VCaP (cell line): ENCODE measurements around the gene MOGAT3.
"Not testable (repeated sequence)": the region's sequence is repeated elsewhere in the genome, so short reads cannot be mapped to it uniquely, and the experiment has no call there.

ENCODE experiments used
- H3K27ac ChIP-seq: fragments of 450-650 bp; 2 replicates; pipeline ENCODE4 v1.5.1; 2017
- TF ChIP-seq, protein P1 (sequence below): fragments of 450-650 bp; conservative IDR thresholded peaks from 2 replicates; pipeline ENCODE4 v1.5.1; 2017; ENCODE audit warnings: mild to moderate bottlenecking, moderate library complexity

Gene MOGAT3

DNA sequence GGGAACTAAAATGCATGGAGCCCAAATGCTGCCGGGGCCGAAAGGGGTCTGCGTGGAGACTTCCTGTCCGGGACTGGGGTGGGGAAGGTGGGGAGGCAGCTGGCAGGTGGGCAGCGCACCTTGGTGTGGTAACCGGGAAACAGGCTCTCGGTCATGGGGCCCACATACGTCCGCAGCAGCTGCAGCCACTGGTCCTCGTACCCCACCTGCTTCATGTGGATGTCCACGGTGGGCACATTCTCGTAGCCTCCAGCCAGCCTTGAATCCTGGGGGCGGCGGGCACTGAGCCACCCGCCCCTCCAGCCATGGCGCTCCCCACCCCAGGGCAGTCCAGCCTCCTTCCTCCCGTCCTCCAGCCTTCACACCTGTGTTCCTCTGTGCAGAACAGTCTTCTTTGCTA lies 6.6 kb upstream of the MOGAT3 start:
- TF ChIP-seq, protein P1, sequence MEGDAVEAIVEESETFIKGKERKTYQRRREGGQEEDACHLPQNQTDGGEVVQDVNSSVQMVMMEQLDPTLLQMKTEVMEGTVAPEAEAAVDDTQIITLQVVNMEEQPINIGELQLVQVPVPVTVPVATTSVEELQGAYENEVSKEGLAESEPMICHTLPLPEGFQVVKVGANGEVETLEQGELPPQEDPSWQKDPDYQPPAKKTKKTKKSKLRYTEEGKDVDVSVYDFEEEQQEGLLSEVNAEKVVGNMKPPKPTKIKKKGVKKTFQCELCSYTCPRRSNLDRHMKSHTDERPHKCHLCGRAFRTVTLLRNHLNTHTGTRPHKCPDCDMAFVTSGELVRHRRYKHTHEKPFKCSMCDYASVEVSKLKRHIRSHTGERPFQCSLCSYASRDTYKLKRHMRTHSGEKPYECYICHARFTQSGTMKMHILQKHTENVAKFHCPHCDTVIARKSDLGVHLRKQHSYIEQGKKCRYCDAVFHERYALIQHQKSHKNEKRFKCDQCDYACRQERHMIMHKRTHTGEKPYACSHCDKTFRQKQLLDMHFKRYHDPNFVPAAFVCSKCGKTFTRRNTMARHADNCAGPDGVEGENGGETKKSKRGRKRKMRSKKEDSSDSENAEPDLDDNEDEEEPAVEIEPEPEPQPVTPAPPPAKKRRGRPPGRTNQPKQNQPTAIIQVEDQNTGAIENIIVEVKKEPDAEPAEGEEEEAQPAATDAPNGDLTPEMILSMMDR = no peak
- H3K27ac ChIP-seq = no peak overlapping the region

DNA sequence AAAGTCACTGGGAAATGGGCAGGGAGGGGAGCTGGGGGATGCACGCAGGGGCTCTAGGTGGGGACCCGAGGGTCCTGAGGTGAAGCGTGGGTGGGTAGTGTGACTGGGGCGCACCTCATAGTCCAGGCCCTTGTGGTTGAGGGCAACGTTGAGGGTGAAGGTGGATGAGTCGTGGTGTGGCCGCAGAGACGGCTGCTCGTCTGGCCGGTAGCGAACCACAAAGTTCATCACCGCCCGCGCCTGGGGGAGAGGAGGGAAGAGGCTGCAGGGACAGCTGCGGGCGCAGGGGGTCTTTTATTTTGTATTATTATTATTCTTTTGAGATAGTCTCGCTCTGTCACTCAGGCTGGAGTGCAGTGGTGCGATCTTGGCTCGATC lies 5.8 kb upstream of the MOGAT3 start:
- TF ChIP-seq, protein P1 = no peak

DNA sequence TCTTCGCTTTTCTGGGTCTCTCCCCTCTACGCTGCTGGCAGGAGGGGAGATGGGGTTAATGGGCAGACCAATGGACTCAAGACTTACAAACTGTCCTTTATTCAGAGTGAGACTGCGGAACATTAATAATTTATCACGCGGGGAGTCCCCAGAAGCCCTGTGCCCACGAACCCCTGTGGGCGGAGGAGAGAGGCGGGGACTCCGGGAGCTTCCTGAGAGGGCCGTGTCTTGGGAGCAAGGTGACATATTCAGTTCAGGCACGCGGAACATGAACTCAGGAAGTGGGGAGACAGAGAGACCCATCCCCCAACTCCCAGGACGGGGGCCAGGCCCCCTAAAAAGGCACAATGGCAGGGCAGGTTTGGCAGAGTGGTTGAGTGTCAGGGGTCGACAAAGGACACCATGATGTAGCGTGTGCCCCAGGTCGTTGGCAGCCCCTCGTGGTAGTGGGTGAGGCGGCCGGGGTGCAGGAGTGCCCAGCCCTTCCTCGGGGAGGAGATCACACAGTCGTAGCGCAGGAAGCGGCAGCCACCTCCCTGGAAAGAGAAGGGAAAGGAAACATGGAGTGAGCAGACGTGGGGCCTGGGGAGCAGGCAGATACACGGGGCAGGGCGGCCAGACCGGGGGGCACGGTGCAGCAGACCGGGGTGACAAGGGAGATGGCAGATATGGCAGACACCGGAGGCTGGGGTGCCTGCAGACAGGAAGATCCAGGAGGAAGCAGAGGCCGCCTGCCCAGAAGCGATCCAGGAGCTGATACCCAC lies 5.2 kb upstream of the MOGAT3 start:
- TF ChIP-seq, protein P1 = no peak
- no peak overlapping the region for H3K27ac ChIP-seq

More for the DNA sequence above, 5.8 kb upstream of the MOGAT3 start:
- H3K27ac ChIP-seq = no peak overlapping the region

DNA sequence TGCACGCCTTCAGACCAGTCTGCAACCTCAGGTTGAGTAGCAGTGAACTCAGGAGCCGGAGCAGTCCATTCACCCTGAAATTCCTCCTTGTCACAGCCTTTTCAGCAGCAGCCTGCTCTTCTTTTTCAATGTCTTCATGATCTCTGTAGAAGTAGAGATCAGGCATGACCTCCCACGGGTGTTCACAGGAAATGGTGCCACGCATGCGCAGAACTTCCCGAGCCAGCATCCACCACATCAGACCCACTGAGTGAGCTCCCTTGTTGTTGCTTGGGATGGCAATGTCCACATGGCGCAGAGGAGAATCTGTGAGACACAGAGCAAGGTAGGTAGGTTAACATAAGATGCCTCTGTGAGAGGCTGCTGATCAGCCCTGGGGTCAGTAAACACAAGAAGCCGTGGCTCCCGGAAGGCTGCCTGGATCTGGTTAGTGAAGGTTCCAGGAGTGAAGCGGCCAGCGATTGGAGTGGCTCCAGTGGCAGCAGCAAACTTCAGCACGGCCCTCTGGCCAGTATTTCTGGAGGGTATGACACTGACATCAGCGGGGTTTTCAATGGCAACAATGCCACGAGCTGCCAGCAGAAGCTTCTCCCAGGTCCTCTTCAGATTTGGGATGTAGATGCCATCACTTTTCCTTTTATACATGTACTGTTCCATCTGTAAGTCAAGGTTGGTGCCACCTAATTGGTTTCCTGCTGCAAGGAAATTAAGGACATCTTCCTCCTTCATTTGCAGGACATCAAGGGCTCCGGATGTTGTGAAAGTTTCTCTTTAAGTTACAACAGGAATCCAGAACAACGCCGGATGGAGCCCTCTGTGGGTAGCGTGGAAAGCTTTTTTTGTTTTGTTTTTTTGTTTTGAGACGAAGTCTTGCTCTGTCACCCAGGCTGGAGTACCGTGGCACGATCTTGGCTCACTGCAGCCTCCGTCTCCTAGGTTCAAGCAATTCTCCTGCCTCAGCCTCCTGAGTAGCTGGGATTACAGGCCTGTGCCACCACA lies 3.2 kb upstream of the MOGAT3 start:
- not testable (repeated sequence) for H3K27ac ChIP-seq

DNA sequence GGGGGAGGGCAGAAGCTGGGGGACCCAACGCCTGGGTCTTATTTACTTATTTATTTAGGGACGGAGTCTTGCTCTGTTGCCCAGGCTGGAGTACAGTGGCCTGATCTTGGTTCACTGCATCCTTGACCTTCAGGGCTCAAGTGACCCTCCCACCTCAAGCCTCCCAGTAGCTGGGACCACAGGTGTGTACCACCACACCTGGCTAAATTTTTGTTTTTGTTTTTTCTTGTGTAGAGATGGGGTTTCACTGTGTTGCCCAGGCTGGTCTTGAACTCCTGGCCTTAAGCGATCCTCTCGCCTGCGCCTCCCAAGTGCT lies 1.7 kb upstream of the MOGAT3 start:
- TF ChIP-seq, protein P1 = no peak
- H3K27ac ChIP-seq = no peak overlapping the region

DNA sequence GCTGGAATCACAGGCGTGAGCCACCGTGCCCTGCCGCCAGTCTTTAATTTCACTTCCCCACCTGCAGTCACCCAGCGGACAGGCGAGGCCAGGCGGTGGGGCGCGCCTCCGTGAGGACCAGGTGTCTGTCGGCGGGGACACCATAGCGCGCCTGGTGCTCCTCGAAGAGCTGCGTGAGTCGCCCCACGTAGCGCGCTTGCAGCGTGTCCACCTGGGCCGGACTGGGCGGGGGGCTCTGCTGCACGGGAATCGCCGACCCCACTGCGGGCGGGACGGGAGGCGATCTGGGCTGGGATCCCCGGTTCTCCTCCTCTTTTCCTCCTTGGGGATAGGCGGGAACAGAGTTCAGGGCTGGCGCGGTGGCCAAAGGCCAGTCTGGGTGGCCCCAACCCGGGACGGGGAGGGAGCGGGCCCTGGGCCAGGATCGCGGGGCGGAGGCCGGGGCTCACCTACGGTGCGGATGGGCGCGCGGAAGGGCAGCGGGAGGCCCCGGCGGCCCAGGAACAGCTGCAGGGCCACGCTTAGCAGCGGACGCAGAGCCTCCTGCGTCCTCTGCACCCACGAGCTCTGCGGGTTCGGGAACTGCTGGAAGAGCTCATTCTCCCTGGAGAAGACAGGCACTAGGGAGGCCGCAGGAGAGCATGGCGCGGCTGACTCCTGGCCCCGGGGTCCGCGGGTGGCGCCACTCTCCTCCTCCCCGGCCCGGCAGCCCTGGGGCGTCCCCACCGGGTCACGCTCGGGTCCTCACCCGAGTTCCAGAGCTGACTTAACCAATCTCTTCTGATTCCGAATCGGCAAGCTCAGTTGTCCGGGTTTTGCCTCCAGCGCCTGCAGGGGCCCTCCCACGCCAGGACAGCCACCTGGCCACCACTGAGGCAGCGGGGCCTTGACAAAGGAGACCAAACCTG lies 1.1 kb upstream of the MOGAT3 start:
- TF ChIP-seq, protein P1 = no peak
- H3K27ac ChIP-seq = no peak overlapping the region

DNA sequence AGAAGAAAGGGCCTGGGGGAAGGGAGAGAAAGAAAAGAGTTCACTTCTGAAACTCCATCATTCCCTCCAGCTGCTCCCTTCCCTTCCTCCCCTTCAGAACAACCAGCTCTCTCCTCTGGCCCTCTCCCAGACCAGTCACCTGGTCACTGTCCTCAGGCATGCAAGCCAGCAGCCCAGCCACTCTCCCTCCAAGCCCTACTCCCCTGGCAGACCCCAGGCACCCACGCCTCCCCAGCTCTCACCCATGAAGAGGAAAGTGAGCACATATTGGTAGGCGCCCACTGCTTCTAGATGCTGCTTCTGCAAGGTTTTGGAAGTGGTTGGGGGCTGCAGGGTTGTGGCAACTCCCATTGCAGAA lies 353 bp downstream of the MOGAT3 start:
- TF ChIP-seq, protein P1 = no peak
- no peak overlapping the region for H3K27ac ChIP-seq

DNA sequence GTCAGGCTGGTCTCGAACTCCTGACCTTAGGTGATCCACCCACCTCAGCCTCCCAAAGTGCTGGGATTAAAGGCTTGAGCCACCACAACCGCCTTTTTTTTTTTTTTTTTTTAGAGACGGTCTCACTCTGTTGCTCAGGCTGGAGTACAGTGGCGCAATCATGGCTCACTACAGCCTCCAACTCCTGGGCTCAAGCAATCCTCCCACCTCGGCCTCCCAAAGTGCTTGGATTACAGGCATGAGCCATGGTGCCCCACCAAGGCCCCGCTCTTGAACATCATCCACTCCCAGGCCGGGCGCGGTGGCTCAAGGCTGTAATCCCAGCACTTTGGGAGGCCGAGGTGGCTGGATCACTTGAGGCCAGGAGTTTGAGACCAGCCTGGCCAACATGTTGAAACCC lies 1.3 kb downstream of the MOGAT3 start:
- not testable (repeated sequence) for H3K27ac ChIP-seq
